ENCODE results near the gene GRXCR1.

GRXCR1 gene

DNA sequence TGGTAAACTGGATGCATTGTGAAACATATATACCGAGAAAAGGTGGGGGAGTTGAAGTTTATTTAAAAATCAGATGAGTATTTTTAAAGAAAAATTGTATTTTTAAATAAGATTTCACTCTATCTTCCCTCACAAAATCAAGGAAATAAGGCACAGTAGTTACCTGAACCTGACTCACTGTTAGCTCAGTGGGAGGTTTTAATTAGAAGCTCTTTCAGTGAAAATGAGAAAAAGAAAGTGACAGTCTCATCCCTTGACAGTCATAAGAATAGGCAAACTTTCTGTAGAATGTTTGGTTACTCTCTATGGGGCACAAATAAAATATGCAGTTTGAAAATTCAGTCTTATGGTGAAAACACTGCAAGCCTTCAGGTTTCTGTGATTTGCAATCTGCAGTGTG is 49.7 kb downstream of the GRXCR1 start:
- DNase-seq, result no peak

GRCh38 chr4:42945874-42946273 is 53.4 kb downstream of the GRXCR1 start:
- no peak for DNase-seq

- no peak for DNase-seq
These were observed 60.8 kb downstream of the GRXCR1 start for GRCh38 chr4:42953321-42953720.

DNA sequence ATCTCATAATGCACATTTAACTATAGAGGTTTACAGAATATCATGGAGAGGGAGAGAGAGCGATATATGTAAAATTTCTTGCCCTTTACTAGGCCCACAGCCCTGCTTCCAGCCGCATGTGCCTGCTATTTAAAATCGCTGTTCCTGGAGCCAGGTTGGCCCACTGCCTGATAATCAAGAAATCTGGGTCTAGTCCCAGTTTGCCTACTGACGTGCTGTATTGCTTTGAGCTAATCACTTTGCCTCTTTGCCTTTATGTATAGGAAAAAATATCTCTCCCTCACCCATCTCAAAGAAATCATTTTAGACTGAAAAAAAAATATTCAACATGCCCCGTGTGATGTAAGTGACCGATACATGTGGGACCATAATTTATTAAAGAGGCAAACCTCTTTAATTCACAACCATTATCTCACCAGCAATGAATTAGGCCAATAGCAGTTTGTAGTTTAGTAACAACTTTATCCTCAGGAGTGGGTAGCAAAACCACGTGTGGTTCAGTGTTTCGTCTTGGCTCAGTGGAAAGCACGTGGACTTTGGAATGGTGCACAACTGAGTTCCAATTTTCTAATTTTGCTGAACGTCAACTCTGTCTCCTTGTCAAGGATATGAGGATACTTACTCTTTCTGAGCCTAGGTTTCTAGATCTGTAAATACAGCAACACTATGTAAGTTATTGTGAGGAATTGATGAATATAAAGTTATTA is 62.6 kb downstream of the GRXCR1 start:
- no peak for DNase-seq

GRCh38 chr4:42955746-42956505 is 63.4 kb downstream of the GRXCR1 start:
- DNase-seq, result no peak

DNA sequence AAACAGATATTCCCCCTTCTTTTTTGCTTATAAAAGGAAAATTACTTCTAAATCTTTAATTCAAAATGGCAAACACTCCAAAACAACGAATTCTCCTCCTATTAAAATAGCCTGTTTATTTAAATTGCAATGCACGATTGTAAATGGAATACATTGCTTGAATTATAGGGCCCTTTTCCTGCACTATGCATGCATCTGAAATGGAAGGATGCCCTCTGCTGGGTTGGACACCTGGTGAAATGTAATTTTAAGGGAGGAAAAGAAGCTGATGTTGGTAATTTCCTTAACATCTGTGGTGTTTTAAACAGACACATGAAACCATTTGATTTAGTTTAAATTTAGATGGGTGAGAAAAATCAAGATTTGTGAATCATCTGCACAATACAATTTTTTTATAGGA is 72.8 kb downstream of the GRXCR1 start:
- no peak for DNase-seq

DNA sequence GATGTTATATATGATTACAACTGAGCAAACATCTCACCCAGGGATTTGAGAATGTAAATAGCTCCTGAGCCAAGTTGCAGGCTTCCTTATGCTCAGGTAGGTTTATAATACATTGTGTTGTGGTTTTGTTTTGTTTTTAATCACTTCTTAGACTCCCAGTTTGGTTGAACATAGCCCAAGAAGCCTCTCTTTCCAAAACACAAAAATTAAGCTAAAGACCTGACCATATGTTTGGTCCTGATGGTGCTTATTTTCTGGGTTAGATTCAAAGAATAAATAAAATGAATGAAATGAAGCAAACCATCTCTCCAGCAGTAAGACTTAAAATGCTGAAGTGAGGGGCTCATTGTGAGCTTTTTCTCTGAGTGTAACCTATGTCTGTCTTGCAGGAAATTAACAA is 93.5 kb downstream of the GRXCR1 start:
- no peak for DNase-seq

- DNase-seq, result no peak
These were observed 102.9 kb downstream of the GRXCR1 start for GRCh38 chr4:42995343-42995944.

DNA sequence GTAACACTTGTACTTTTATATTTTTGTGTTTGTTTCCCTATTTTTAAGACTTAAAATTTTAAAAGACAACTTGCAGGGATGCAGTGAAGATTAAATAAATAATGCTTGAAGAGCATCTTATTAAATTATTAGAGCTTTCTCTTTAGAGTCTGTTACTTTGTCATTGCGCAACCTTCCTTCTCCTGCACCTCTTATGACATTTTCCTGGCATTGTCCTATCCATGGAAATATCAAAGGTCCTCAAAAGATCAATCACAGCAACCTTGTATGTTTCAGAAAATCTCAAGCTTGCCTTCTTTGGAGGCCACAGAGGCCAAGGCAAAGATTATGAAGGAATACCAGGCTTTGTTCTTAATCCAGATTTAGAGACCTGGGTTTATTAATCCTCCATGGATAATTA is 116.3 kb downstream of the GRXCR1 start:
- no peak for DNase-seq

GRCh38 chr4:43014256-43014655 is 121.7 kb downstream of the GRXCR1 start:
- no peak for DNase-seq

DNA sequence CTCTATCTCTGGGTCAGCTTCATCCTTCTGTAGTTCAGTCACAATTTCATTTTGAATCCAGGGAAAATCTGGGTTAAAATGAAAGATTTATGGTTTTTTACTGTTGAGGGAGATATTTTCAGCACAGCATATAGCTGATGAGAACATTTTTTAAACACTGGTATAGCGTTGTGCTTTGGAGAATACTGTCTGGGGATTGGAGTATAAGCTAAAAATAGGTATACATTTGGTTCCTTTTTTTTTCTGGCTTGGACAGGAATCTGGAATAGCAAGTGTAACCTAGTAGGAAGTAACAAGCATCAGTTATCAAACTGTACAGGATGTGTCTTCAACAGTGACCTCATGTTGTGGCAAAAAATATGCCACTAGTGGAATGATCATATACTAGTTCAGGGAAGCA is 149.1 kb downstream of the GRXCR1 start:
- DNase-seq, result no peak

DNA sequence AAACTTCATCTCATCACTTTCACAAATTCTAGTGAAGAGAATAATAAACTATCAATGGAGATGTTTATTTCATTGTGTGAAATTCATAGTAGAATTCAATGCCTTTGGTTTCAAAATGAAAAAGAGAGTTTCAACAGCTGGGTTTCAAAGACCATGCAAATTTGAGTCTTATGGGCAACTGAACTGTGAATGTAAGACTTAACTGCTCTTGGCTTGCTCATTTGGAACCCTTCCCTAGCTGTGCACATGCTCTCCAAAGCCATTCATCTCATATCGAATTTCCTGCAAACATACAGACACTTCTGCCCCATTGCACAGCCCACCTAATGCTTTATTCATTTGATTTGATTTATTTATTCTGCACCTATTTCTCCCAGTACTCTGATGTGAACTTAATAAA is 154.5 kb downstream of the GRXCR1 start:
- DNase-seq, result no peak

- DNase-seq, result no peak
These were observed 156.1 kb downstream of the GRXCR1 start for GRCh38 chr4:43048570-43048969.

DNA sequence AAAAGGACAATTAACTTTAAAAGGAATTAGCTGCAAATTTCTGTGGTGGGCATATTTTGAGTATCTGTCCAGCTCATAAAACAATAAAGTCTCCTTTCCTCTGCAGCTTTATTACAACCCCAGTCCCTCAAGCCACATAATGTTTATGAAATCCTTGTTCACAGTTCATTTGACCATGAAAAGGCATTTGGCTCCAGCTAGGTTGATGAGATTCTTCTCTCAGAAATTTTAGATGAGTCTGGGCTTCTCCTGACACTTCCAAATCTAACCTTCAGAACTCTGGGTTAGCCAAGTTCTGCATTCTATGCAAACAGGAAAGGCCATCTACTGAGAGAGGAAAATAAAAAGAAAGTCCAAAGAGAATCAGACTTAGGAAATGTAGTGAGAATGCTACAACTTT is 156.8 kb downstream of the GRXCR1 start:
- DNase-seq, result no peak

- DNase-seq, result no peak
These were observed 173.9 kb downstream of the GRXCR1 start for GRCh38 chr4:43066415-43066814.

- DNase-seq, result no peak
These were observed 178.6 kb downstream of the GRXCR1 start for GRCh38 chr4:43071069-43071468.
